ENCODE results near the gene VPS13D. TPM values are rescaled to one million over a fixed set of nuclear protein-coding genes. Genes with fewer than 3 reads are reported as not detected.

VPS13D gene
- total RNA-seq, 4 donors from 2014 or later = 60.9 to 91.6 (median 71.6) TPM

- no peak for ATAC-seq
- no peaks in the 10 kb centered on the region for H3K27me3 ChIP-seq
- H3K27ac ChIP-seq = peak overlapping the region; percentile 82 to 88 (median 87)
- H3K9me3 ChIP-seq = no peaks in the 10 kb centered on the region
- peaks cover 0 to 15% of the 10 kb centered on the region in 2 donors for H3K36me3 ChIP-seq
- in situ Hi-C loops (cut with MboI; ENCODE audit: low sequenced_read_pairs in 4 of 4) = no loop called here
- intact Hi-C loops (cut with DNase I; ENCODE audit: low total_unique reads) = loop anchor here (2.0 kb wide), 1 partner anchor 279 kb away; the partner anchor contains the start of gene DHRS3
- TF ChIP-seq POLR2A (IDR thresholded peaks at IDR 0.05) (no peak), CTCF (IDR thresholded peaks at IDR 0.05 in 4 of 5, conservative IDR thresholded peaks at IDR 0.05 in 1 of 5) (no peak)
- H3K4me1 ChIP-seq = peaks cover 54 to 86% of the 10 kb centered on the region in 2 donors
- no peak overlapping the region for H3K4me3 ChIP-seq
- DNase-seq = no peak
These were observed 110.1 kb downstream of the VPS13D start for GRCh38 chr1:12339811-12340543.

GRCh38 chr1:12340544-12340930 lies 110.7 kb downstream of the VPS13D start:
- in situ Hi-C loops (cut with MboI; ENCODE audit: low sequenced_read_pairs in 4 of 4) = no loop called here

GRCh38 chr1:12341667-12342066 lies 111.8 kb downstream of the VPS13D start:
- ATAC-seq (no peak), DNase-seq (no peak)
- TF ChIP-seq CTCF (IDR thresholded peaks at IDR 0.05 in 4 of 5, conservative IDR thresholded peaks at IDR 0.05 in 1 of 5) (no peak), POLR2A (IDR thresholded peaks at IDR 0.05) (no peak)
- in situ Hi-C loops (cut with MboI; ENCODE audit: low sequenced_read_pairs in 4 of 4) = no loop called here
- Histone ChIP-seq H3K27me3 (no peaks in the 10 kb centered on the region), H3K9me3 (no peaks in the 10 kb centered on the region), H3K4me3 (no peak overlapping the region), H3K4me1 (peaks cover 48 to 81% of the 10 kb centered on the region in 2 donors), H3K36me3 (peaks cover 0 to 12% of the 10 kb centered on the region in 2 donors), H3K27ac (peak overlapping the region in 3 of 4 donors; percentile 87 to 88 (median 87))
- intact Hi-C loops (cut with DNase I; ENCODE audit: low total_unique reads) = no loop called here

More at GRCh38 chr1:12340544-12340930, 110.7 kb downstream of the VPS13D start:
- ATAC-seq = no peak
- H3K36me3 ChIP-seq = peaks cover 0 to 12% of the 10 kb centered on the region in 2 donors
- no peak for DNase-seq
- peaks cover 54 to 90% of the 10 kb centered on the region in 2 donors for H3K4me1 ChIP-seq
- no peaks in the 10 kb centered on the region for H3K27me3 ChIP-seq
- TF ChIP-seq CTCF (IDR thresholded peaks at IDR 0.05 in 4 of 5, conservative IDR thresholded peaks at IDR 0.05 in 1 of 5) = no peak
- TF ChIP-seq POLR2A (IDR thresholded peaks at IDR 0.05) = no peak
- intact Hi-C loops (cut with DNase I; ENCODE audit: low total_unique reads) = no loop called here
- H3K9me3 ChIP-seq = no peaks in the 10 kb centered on the region
- no peak overlapping the region for H3K4me3 ChIP-seq
- peak overlapping the region in 3 of 4 donors; percentile 87 to 88 (median 87) for H3K27ac ChIP-seq

- H3K27ac ChIP-seq = peak overlapping the region in 3 of 4 donors; percentile 87 to 88 (median 87)
- ATAC-seq (no peak), DNase-seq (no peak)
- in situ Hi-C loops (cut with MboI; ENCODE audit: low sequenced_read_pairs in 4 of 4) = no loop called here
- no peaks in the 10 kb centered on the region for H3K27me3 ChIP-seq
- TF ChIP-seq CTCF (IDR thresholded peaks at IDR 0.05 in 4 of 5, conservative IDR thresholded peaks at IDR 0.05 in 1 of 5) (no peak), POLR2A (IDR thresholded peaks at IDR 0.05) (no peak)
- no peaks in the 10 kb centered on the region for H3K9me3 ChIP-seq
- peaks cover 0 to 18% of the 10 kb centered on the region in 2 donors for H3K36me3 ChIP-seq
- H3K4me3 ChIP-seq = peak overlapping the region in 1 of 4 donors; percentile 22
- intact Hi-C loops (cut with DNase I; ENCODE audit: low total_unique reads) = no loop called here
- peaks cover 40 to 72% of the 10 kb centered on the region in 2 donors for H3K4me1 ChIP-seq
These were observed 112.7 kb downstream of the VPS13D start for GRCh38 chr1:12342401-12343003.
